Esophagus muscularis mucosa (tissue), 3 donors: ENCODE data around the gene RBM15.

Experiments used
- CTCF ChIP-seq, 3 experiments: fragments of 200-600 bp in 2 of 3; fragments of 450-650 bp in 1 of 3; sonication (generic) in 2 of 3; IDR thresholded peaks; one replicate each; pipeline ENCODE4 v1.5.1; 2017 to 2019; ENCODE audit warnings: antibody characterized with exemption in 3 of 3, mild to moderate bottlenecking in 2 of 3, moderate library complexity in 1 of 3
- EP300 ChIP-seq: sonication (generic); formaldehyde crosslinking; IDR thresholded peaks from one replicate; pipeline ENCODE4 v1.6.1; 2017; ENCODE audit warnings: antibody characterized with exemption

- no peak for TF ChIP-seq CTCF (IDR thresholded peaks at IDR 0.05)
- no peak for TF ChIP-seq EP300
These were observed 22.4 kb upstream of the RBM15 start for GRCh38 chr1:110316735-110317134.
